HepG2 (cell line): Measurements from ENCODE around the gene ACAT1. TPM values are rescaled to one million over a fixed set of nuclear protein-coding genes. Genes with fewer than 3 reads are reported as not detected.

Source experiments
- ATF7 ChIP-seq, 2 experiments: fragments of 450-650 bp in 1 of 2; sonication (generic) in 1 of 2; formaldehyde crosslinking in 1 of 2; IDR thresholded peaks; 2 replicates each; pipeline versions ENCODE4 v1.4.0 to v1.6.1; 2016 to 2020; ENCODE audit warnings: antibody characterized with exemption in 1 of 2, mild to moderate bottlenecking in 1 of 2, missing genetic modification reagents in 1 of 2
- GLMP ChIP-seq: sonication (generic); formaldehyde crosslinking; IDR thresholded peaks from 2 replicates; pipeline ENCODE4 v1.9.0; 2021; ENCODE audit warnings: missing genetic modification reagents, mild to moderate bottlenecking, borderline replicate concordance
- MZF1 ChIP-seq: sonication (generic); formaldehyde crosslinking; IDR thresholded peaks from 2 replicates; pipeline ENCODE4 v1.8.1; 2023; ENCODE audit warnings: mild to moderate bottlenecking, missing genetic modification reagents, borderline replicate concordance
- POLR2AphosphoS5 ChIP-seq: IDR thresholded peaks from 2 replicates; pipeline ENCODE4 v1.6.1; 2012; ENCODE audit warnings: low read depth, low read length
- THYN1 ChIP-seq: sonication (generic); formaldehyde crosslinking; IDR thresholded peaks from 2 replicates; pipeline ENCODE4 v1.8.1; 2023; ENCODE audit warnings: low read depth, mild to moderate bottlenecking, moderate library complexity, missing genetic modification reagents, borderline replicate concordance
- ZBTB37 ChIP-seq: sonication (generic); formaldehyde crosslinking; IDR thresholded peaks from 2 replicates; pipeline ENCODE4 v1.4.0; 2020; ENCODE audit warnings: mild to moderate bottlenecking, missing genetic modification reagents
- ZNF407 ChIP-seq: sonication (generic); formaldehyde crosslinking; IDR thresholded peaks from one replicate; pipeline ENCODE4 v1.5.1; 2020; ENCODE audit warnings: mild to moderate bottlenecking, missing genetic modification reagents; ENCODE audit errors: not compliant biosample characterization
- ZNF777 ChIP-seq: sonication (generic); formaldehyde crosslinking; IDR thresholded peaks from 2 replicates; pipeline ENCODE4 v1.4.0; 2020; ENCODE audit warnings: missing genetic modification reagents
- ZZZ3 ChIP-seq: sonication (generic); formaldehyde crosslinking; IDR thresholded peaks from 2 replicates; pipeline ENCODE4 v1.4.0; 2020; ENCODE audit warnings: missing genetic modification reagents, mild to moderate bottlenecking, borderline replicate concordance
- polyA plus RNA-seq, 8 experiments: library from polyadenylated mRNA; depleted of rRNA in 3 of 8; stranded (reverse) in 7 of 8; unstranded in 1 of 8; fragments of >200 nt; fragmentation: Illumina TruSeq in 4 of 8; extraction: Trizol in 4 of 8; gene quantifications; 2 replicates each; pipeline versions ENCODE4 v1.2.1 to v1.2.3, GENCODE V29; 2011 to 2016; ENCODE audit warnings: low read depth in 4 of 8, missing spikeins in 1 of 8, mixed read lengths in 1 of 8; ENCODE audit not compliant: insufficient read depth in 1 of 8
- total RNA-seq, 5 experiments: library from RNA; depleted of rRNA; stranded (reverse); fragments of >200 nt; fragmentation: Illumina TruSeq; extraction: Trizol; gene quantifications; 2 replicates each; pipeline ENCODE4 v1.2.3, GENCODE V29; 2016; ENCODE audit warnings: low read depth in 1 of 5
- TF ChIP-seq, protein P1 (sequence below): sonication (generic); formaldehyde crosslinking; IDR thresholded peaks from 2 replicates; pipeline ENCODE4 v1.5.0; 2020; ENCODE audit warnings: missing genetic modification reagents
- TF ChIP-seq, protein P2 (sequence below): IDR thresholded peaks from 2 replicates; pipeline ENCODE4 v1.4.0; 2020; ENCODE audit warnings: mild to moderate bottlenecking, missing genetic modification reagents

Gene ACAT1
- total and polyA plus RNA-seq, 2 of the 13 experiments (the other 11 are each of a cell fraction or from before 2014, with no cell fraction given) = 103 to 165 TPM

DNA sequence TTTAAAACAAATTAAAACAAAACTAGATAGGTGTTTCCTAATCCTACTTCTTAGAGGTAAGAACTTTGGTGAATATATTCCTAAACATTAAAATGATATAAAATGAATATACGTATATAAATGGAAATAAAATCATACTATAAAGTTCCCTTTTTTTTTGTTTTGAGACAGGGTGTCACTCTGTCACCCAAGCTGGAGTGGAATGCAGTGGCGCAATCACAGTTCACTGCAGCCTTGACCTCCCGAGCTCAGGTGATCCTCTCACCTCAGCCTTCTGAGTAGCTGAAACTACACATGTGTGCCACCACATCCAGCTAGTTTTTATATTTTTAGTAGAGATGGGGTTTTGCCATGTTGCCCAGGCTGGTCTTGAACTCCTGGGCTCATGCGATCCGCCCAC, 56.2 kb downstream of the ACAT1 start (continued):
- TF ChIP-seq ZBTB37 (CRISPR knock-in tag) (no peak), POLR2AphosphoS5 (no peak), ATF7 (IDR thresholded peaks at IDR 0.05) (no peak), ATF7 (CRISPR knock-in tag; IDR thresholded peaks at IDR 0.05) (no peak), ZNF407 (no peak), MZF1 (CRISPR knock-in tag) (no peak), ZZZ3 (CRISPR knock-in tag) (no peak), GLMP (CRISPR knock-in tag) (no peak), THYN1 (CRISPR knock-in tag) (no peak), ZNF777 (CRISPR knock-in tag) (no peak)
- TF ChIP-seq, protein P1, sequence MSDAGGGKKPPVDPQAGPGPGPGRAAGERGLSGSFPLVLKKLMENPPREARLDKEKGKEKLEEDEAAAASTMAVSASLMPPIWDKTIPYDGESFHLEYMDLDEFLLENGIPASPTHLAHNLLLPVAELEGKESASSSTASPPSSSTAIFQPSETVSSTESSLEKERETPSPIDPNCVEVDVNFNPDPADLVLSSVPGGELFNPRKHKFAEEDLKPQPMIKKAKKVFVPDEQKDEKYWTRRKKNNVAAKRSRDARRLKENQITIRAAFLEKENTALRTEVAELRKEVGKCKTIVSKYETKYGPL (CRISPR knock-in tag) = no peak
- TF ChIP-seq, protein P2, sequence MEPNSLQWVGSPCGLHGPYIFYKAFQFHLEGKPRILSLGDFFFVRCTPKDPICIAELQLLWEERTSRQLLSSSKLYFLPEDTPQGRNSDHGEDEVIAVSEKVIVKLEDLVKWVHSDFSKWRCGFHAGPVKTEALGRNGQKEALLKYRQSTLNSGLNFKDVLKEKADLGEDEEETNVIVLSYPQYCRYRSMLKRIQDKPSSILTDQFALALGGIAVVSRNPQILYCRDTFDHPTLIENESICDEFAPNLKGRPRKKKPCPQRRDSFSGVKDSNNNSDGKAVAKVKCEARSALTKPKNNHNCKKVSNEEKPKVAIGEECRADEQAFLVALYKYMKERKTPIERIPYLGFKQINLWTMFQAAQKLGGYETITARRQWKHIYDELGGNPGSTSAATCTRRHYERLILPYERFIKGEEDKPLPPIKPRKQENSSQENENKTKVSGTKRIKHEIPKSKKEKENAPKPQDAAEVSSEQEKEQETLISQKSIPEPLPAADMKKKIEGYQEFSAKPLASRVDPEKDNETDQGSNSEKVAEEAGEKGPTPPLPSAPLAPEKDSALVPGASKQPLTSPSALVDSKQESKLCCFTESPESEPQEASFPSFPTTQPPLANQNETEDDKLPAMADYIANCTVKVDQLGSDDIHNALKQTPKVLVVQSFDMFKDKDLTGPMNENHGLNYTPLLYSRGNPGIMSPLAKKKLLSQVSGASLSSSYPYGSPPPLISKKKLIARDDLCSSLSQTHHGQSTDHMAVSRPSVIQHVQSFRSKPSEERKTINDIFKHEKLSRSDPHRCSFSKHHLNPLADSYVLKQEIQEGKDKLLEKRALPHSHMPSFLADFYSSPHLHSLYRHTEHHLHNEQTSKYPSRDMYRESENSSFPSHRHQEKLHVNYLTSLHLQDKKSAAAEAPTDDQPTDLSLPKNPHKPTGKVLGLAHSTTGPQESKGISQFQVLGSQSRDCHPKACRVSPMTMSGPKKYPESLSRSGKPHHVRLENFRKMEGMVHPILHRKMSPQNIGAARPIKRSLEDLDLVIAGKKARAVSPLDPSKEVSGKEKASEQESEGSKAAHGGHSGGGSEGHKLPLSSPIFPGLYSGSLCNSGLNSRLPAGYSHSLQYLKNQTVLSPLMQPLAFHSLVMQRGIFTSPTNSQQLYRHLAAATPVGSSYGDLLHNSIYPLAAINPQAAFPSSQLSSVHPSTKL (CRISPR knock-in tag) = peak; percentile 48; the same call in 1 of the 2 replicates
